ENCODE measurements around the gene HMGCS1. TPM values are rescaled to one million over a fixed set of nuclear protein-coding genes. Genes with fewer than 3 reads are reported as not detected.

Gene HMGCS1
- total RNA-seq, 1 donor from 2014 or later = 36.5 TPM

GRCh38 chr5:43320846-43321245 is 7.6 kb upstream of the HMGCS1 start:
- H3K4me1 ChIP-seq = no peaks in the 10 kb centered on the region
- no peak overlapping the region for H3K4me3 ChIP-seq
- H3K27ac ChIP-seq = no peak overlapping the region
- H3K27me3 ChIP-seq = no peaks in the 10 kb centered on the region
- DNase-seq (ENCODE audit: low spot score in 2 of 2) = no peak
- H3K36me3 ChIP-seq = no peaks in the 10 kb centered on the region
- intact Hi-C loops (cut with DNase I) = no loop called here
- TF ChIP-seq CTCF (IDR thresholded peaks at IDR 0.05) = no peak
- H3K9me3 ChIP-seq = no peaks in the 10 kb centered on the region

DNA sequence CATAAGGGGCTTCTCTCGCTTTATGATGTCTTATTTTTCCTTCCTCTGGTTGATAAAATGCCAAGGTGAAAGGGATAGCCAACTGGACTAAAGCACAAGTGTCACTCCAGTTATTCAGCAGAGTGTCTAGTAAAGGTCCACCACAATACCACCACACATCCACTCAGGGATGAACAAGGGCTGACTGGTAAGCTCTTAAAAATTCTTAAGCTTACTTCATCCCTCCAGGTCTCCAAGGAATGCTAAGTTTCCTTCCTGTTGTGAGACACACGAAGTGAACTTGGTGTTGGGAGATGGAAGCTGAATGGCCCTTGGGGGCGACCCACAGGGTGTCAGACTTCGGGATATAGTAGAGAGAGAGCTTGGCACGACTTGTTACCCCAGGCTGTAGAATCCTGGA is 3.2 kb upstream of the HMGCS1 start:
- Histone ChIP-seq H3K27me3 (no peaks in the 10 kb centered on the region), H3K36me3 (no peaks in the 10 kb centered on the region), H3K9me3 (no peaks in the 10 kb centered on the region), H3K4me1 (peaks cover 0 to 6% of the 10 kb centered on the region in 2 donors), H3K27ac (no peak overlapping the region), H3K4me3 (no peak overlapping the region)
- intact Hi-C loops (cut with DNase I) = loop anchor here (10.0 kb wide), 1 partner anchor 1412 kb away; the partner anchor contains the start of gene RIMOC1
- no peak for TF ChIP-seq CTCF (IDR thresholded peaks at IDR 0.05)
- DNase-seq (ENCODE audit: low spot score in 2 of 2) = no peak

- Histone ChIP-seq H3K27me3 (no peaks in the 10 kb centered on the region), H3K4me3 (no peak overlapping the region), H3K36me3 (no peaks in the 10 kb centered on the region), H3K27ac (no peak overlapping the region), H3K4me1 (peaks cover 0 to 6% of the 10 kb centered on the region in 2 donors), H3K9me3 (no peaks in the 10 kb centered on the region)
- intact Hi-C loops (cut with DNase I) = loop anchor here (10.0 kb wide), 1 partner anchor 1411 kb away; the partner anchor contains the start of gene RIMOC1
- DNase-seq (ENCODE audit: low spot score in 2 of 2) = no peak
- no peak for TF ChIP-seq CTCF (IDR thresholded peaks at IDR 0.05)
Observed at GRCh38 chr5:43315682-43316081, 2.5 kb upstream of the HMGCS1 start.

- H3K27ac ChIP-seq = no peak overlapping the region
- no peak overlapping the region for H3K4me3 ChIP-seq
- DNase-seq (ENCODE audit: low spot score in 2 of 2) = no peak
- H3K36me3 ChIP-seq = no peaks in the 10 kb centered on the region
- H3K4me1 ChIP-seq = peaks cover 0 to 6% of the 10 kb centered on the region in 2 donors
- no peaks in the 10 kb centered on the region for H3K27me3 ChIP-seq
- TF ChIP-seq CTCF (IDR thresholded peaks at IDR 0.05) = no peak
- intact Hi-C loops (cut with DNase I) = loop anchor here (10.0 kb wide), 1 partner anchor 1410 kb away; the partner anchor contains the start of gene RIMOC1
- H3K9me3 ChIP-seq = no peaks in the 10 kb centered on the region
Observed at GRCh38 chr5:43315263-43315662, 2.1 kb upstream of the HMGCS1 start.

DNA sequence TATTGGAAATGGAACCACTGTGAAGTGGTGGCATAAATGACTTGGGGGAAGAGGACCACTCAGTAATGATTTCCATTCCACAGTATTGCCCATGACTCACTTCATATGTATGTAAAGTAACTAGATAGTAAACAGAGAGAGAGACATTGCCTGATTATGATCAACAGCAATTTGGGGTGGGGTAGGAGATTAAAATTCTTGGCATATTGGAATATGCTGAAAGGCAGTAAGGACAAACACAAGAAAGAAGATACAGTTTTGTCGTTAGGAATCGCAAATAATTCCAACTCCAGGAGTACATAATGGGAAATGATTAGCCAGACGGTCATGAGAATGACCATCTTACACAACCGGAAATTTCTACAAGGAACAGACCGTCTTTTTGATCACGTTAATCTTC is 1.5 kb upstream of the HMGCS1 start:
- no peak overlapping the region for H3K4me3 ChIP-seq
- no peaks in the 10 kb centered on the region for H3K36me3 ChIP-seq
- TF ChIP-seq CTCF (IDR thresholded peaks at IDR 0.05) = no peak
- H3K9me3 ChIP-seq = no peaks in the 10 kb centered on the region
- intact Hi-C loops (cut with DNase I) = loop anchor here (5.0 to 10.0 kb wide), 2 partner anchors 83 to 1410 kb away; partner anchors contain the start of gene RIMOC1
- H3K4me1 ChIP-seq = peaks cover 0 to 6% of the 10 kb centered on the region in 2 donors
- no peak for DNase-seq (ENCODE audit: low spot score in 2 of 2)
- H3K27me3 ChIP-seq = no peaks in the 10 kb centered on the region
- H3K27ac ChIP-seq = no peak overlapping the region
